Panc1 (cell line): ENCODE data around the gene ANO8. TPM values are rescaled to one million over a fixed set of nuclear protein-coding genes. Genes with fewer than 3 reads are reported as not detected.
A peak's percentile ranks its signal among the peaks of the same experiment; 100 is the strongest.

Experiments used
- ATAC-seq: fragments of 200-7000 bp; cut with Tn5 transposase; 2 replicates; pipeline ENCODE4 v1.9.1; 2020; ENCODE audit warnings: mild to moderate bottlenecking, moderate library complexity
- BruUV-seq: library from RNA; stranded (reverse); fragments of 400-500 nt; replicated peaks from 2 replicates; lab custom pipeline; 2021; lab: Mats Ljungman, UMichigan
- CTCF ChIA-PET: fragments of 300-600 bp; sonication (Branson Sonifier 250); formaldehyde crosslinking; loops from one replicate; lab custom pipeline; 2022; ENCODE audit warnings: antibody characterized with exemption; lab: Charles Lee
- POLR2A ChIA-PET: fragments of 300-600 bp; sonication (Branson Sonifier 250); formaldehyde crosslinking; loops from one replicate; lab custom pipeline; 2022; ENCODE audit warnings: antibody characterized with exemption; lab: Charles Lee
- DNase-seq: peaks from one replicate; pipeline ENCODE4 v3.0.0-alpha.2; 2010; ENCODE audit warnings: low read depth, low spot score
- H3K27ac ChIP-seq: 2 replicates; pipeline ENCODE4 v1.5.1; 2011; ENCODE audit warnings: mild to moderate bottlenecking, low read length, inconsistent platforms
- H3K27me3 ChIP-seq: fragments of 200-500 bp; sonication (Bioruptor generic); 2 replicates; pipeline ENCODE4 v1.6.0; 2014; ENCODE audit warnings: low read length, inconsistent platforms; ENCODE audit not compliant: control insufficient read depth, insufficient read depth
- H3K36me3 ChIP-seq: fragments of 200-500 bp; sonication (Bioruptor generic); 2 replicates; pipeline ENCODE4 v1.5.1; 2014; ENCODE audit warnings: inconsistent platforms, mild to moderate bottlenecking, low read length, moderate library complexity; ENCODE audit not compliant: control insufficient read depth, insufficient read depth
- H3K4me1 ChIP-seq: 2 replicates; pipeline ENCODE4 v1.5.1; 2011; ENCODE audit warnings: inconsistent platforms, mild to moderate bottlenecking, low read length, moderate library complexity; ENCODE audit not compliant: control insufficient read depth, insufficient read depth
- H3K4me3 ChIP-seq, 2 experiments: 2 replicates each; pipeline ENCODE4 v1.5.1; 2011 to 2012; ENCODE audit warnings: low read depth in 2 of 2, low read length in 2 of 2, mild to moderate bottlenecking in 2 of 2, inconsistent platforms in 1 of 2, moderate library complexity in 1 of 2
- H3K9me3 ChIP-seq: fragments of 200-500 bp; sonication (Bioruptor generic); 2 replicates; pipeline ENCODE4 v1.5.1; 2014; ENCODE audit warnings: low read depth, mild to moderate bottlenecking, inconsistent platforms, low read length, moderate library complexity; ENCODE audit not compliant: control insufficient read depth, insufficient read depth
- POLR2AphosphoS5 ChIP-seq: IDR thresholded peaks from 2 replicates; pipeline ENCODE4 v1.6.1; 2012; ENCODE audit warnings: mild to moderate bottlenecking, low read depth, low read length, moderate library complexity
- SIN3A ChIP-seq: IDR thresholded peaks from 2 replicates; pipeline ENCODE4 v1.6.1; 2012; ENCODE audit warnings: low read depth, mild to moderate bottlenecking, low read length, moderate library complexity, borderline replicate concordance; ENCODE audit not compliant: insufficient read depth
- TCF7L2 ChIP-seq: IDR thresholded peaks from 2 replicates; pipeline ENCODE4 v1.6.1; 2011; ENCODE audit warnings: mild to moderate bottlenecking, low read depth, low read length, inconsistent platforms
- in situ Hi-C: cut with HindIII; loops from 2 replicates; pipeline ENCODE4 v1.10.0; 2016; ENCODE audit warnings: low sequenced_read_pairs, low pct_unique_long_range_greater_than_20kb
- intact Hi-C: fragments of 100-400 bp; cut with micrococcal nuclease; formaldehyde crosslinking; loops from one replicate; pipeline ENCODE4 v1.10.0; 2022; ENCODE audit not compliant: unreplicated experiment
- total RNA-seq: library from RNA; stranded (reverse); gene quantifications from one replicate; pipeline ENCODE4 v1.2.1, GENCODE V29; 2021; ENCODE audit not compliant: unreplicated experiment
- TF ChIP-seq, protein P1 (sequence below), 2 experiments: IDR thresholded peaks; 2 replicates each; pipeline ENCODE4 v1.6.1; 2011 to 2012; ENCODE audit warnings: low read depth in 2 of 2, control low read depth in 1 of 2, low read length in 1 of 2, mild to moderate bottlenecking in 1 of 2, moderate library complexity in 1 of 2; ENCODE audit not compliant: insufficient read depth in 1 of 2
- TF ChIP-seq, protein P2 (sequence below): fragments of 450-650 bp; IDR thresholded peaks from 2 replicates; pipeline ENCODE4 v1.5.1; 2017; ENCODE audit warnings: mild to moderate bottlenecking

Gene ANO8
- total RNA-seq, 1 experiment from 2014 or later: 13.5 TPM

DNA sequence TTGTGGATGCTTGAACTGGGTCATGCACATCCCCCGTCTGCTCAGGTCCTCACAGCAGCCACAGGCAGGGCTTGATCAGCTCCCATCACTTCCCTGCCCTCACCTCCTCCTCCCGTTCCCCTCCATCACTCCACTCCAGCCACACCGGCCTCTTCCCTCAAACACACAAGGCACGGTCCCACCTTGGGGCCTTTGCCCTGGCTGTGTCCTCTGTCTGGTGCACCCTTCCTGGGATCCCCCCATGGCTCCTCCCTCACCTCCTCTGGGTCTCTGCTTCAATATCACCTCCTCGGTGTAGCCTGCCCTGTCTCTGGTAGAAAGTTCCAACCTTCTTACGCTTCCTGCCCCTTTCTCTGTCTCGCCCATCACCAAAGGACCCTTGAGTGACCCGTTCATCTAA, 18.7 kb upstream of the ANO8 start:
- ATAC-seq (0 out of 2 replicates have a peak, but pooled peaks have one; percentile 9), DNase-seq (no peak)
- CTCF ChIA-PET: no interaction called here
- intact Hi-C loops (no loop called here), in situ Hi-C loops (no loop called here)
- BruUV-seq: no TSS peak
- POLR2A ChIA-PET: no interaction called here
- H3K9me3 ChIP-seq: no peaks in the 10 kb centered on the region
- no peaks in the 10 kb centered on the region for H3K36me3 ChIP-seq
- H3K4me1 ChIP-seq: no peaks in the 10 kb centered on the region
- TF ChIP-seq TCF7L2 (no peak), POLR2AphosphoS5 (no peak), SIN3A (no peak)
- TF ChIP-seq, protein P1, sequence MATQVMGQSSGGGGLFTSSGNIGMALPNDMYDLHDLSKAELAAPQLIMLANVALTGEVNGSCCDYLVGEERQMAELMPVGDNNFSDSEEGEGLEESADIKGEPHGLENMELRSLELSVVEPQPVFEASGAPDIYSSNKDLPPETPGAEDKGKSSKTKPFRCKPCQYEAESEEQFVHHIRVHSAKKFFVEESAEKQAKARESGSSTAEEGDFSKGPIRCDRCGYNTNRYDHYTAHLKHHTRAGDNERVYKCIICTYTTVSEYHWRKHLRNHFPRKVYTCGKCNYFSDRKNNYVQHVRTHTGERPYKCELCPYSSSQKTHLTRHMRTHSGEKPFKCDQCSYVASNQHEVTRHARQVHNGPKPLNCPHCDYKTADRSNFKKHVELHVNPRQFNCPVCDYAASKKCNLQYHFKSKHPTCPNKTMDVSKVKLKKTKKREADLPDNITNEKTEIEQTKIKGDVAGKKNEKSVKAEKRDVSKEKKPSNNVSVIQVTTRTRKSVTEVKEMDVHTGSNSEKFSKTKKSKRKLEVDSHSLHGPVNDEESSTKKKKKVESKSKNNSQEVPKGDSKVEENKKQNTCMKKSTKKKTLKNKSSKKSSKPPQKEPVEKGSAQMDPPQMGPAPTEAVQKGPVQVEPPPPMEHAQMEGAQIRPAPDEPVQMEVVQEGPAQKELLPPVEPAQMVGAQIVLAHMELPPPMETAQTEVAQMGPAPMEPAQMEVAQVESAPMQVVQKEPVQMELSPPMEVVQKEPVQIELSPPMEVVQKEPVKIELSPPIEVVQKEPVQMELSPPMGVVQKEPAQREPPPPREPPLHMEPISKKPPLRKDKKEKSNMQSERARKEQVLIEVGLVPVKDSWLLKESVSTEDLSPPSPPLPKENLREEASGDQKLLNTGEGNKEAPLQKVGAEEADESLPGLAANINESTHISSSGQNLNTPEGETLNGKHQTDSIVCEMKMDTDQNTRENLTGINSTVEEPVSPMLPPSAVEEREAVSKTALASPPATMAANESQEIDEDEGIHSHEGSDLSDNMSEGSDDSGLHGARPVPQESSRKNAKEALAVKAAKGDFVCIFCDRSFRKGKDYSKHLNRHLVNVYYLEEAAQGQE (IDR thresholded peaks at IDR 0.05; ENCODE audit: insufficient read depth in 1 of 2, low read depth in 2 of 2, low read length in 1 of 2): no peak
- TF ChIP-seq, protein P2, sequence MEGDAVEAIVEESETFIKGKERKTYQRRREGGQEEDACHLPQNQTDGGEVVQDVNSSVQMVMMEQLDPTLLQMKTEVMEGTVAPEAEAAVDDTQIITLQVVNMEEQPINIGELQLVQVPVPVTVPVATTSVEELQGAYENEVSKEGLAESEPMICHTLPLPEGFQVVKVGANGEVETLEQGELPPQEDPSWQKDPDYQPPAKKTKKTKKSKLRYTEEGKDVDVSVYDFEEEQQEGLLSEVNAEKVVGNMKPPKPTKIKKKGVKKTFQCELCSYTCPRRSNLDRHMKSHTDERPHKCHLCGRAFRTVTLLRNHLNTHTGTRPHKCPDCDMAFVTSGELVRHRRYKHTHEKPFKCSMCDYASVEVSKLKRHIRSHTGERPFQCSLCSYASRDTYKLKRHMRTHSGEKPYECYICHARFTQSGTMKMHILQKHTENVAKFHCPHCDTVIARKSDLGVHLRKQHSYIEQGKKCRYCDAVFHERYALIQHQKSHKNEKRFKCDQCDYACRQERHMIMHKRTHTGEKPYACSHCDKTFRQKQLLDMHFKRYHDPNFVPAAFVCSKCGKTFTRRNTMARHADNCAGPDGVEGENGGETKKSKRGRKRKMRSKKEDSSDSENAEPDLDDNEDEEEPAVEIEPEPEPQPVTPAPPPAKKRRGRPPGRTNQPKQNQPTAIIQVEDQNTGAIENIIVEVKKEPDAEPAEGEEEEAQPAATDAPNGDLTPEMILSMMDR: no peak
- no peaks in the 10 kb centered on the region for H3K27me3 ChIP-seq
- no peak overlapping the region for H3K4me3 ChIP-seq
- H3K27ac ChIP-seq: no peak overlapping the region

DNA sequence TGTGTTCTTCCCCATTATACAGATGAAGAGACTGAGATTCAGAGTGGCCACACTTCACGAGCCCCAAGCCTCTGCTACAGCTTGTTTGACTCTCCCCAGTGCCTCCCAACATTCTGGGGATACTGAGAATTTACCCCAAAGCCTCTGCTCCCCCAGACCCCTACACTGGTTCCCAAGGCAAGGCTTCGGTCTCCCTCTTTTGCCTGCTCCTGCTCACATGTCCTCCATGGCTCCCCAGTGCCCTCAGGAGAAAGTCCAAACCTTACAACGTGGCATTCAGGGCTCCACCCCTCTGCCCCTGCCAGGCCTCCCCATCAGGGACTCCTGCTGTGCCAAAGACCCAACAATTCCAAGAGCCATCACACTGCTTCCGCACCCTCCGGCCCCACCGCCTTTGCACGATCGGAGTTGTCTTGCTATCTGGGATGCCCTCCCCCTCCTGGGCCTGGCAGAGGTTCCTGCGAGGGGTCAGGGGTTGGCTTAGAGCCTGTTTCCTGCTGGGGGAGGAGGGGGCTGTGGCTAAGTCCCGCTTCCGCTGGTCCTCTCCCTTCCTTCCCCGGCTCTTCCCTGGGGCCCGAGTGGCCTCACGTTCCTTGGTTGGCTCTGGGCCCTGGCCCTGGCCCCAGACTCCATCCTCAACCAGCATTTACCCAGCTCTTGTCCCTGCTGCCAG, 18.1 kb upstream of the ANO8 start:
- no peaks in the 10 kb centered on the region for H3K27me3 ChIP-seq
- CTCF ChIA-PET: no interaction called here
- ATAC-seq (peak; percentile 33; the same call in 1 of the 2 replicates), DNase-seq (no peak)
- in situ Hi-C loops (no loop called here), intact Hi-C loops (no loop called here)
- TF ChIP-seq, protein P2: no peak
- TF ChIP-seq, protein P1 (IDR thresholded peaks at IDR 0.05; ENCODE audit: insufficient read depth in 1 of 2, low read depth in 2 of 2, low read length in 1 of 2): no peak
- TF ChIP-seq SIN3A: no peak
- TF ChIP-seq POLR2AphosphoS5: no peak
- no peak for TF ChIP-seq TCF7L2
- no peak overlapping the region for H3K4me3 ChIP-seq
- POLR2A ChIA-PET: no interaction called here
- no peak overlapping the region for H3K27ac ChIP-seq
- H3K9me3 ChIP-seq: no peaks in the 10 kb centered on the region
- BruUV-seq: no TSS peak
- H3K36me3 ChIP-seq: no peaks in the 10 kb centered on the region
- no peaks in the 10 kb centered on the region for H3K4me1 ChIP-seq
